KMS-11 (cell line): ENCODE data around the gene ITGB7.
A peak's percentile ranks its signal among the peaks of the same experiment; 100 is the strongest.
"Not testable (repeated sequence)": the region's sequence is repeated elsewhere in the genome, so short reads cannot be mapped to it uniquely, and the experiment has no call there.

Experiments used
- H2AFZ ChIP-seq: fragments of 200-600 bp; sonication (generic); 2 replicates; pipeline ENCODE4 v1.6.1; 2016; ENCODE audit warnings: antibody characterized with exemption, mixed run types, low read depth
- H3K27ac ChIP-seq: fragments of 200-600 bp; sonication (generic); 2 replicates; pipeline ENCODE4 v1.6.1; 2016; ENCODE audit warnings: mild to moderate bottlenecking, mixed run types
- H3K27me3 ChIP-seq: fragments of 200-600 bp; sonication (generic); 2 replicates; pipeline ENCODE4 v1.6.1; 2017; ENCODE audit warnings: mild to moderate bottlenecking, low read depth, mixed run types, moderate library complexity; ENCODE audit not compliant: insufficient read depth
- H3K36me3 ChIP-seq: fragments of 200-600 bp; sonication (generic); 2 replicates; pipeline ENCODE4 v1.6.1; 2017; ENCODE audit warnings: mild to moderate bottlenecking, mixed run types; ENCODE audit not compliant: insufficient read depth
- H3K4me1 ChIP-seq: fragments of 200-600 bp; sonication (generic); 2 replicates; pipeline ENCODE4 v1.6.1; 2016; ENCODE audit warnings: mild to moderate bottlenecking, low read depth, mixed run types; ENCODE audit not compliant: poor library complexity, severe bottlenecking
- H3K4me2 ChIP-seq: fragments of 200-600 bp; sonication (generic); 2 replicates; pipeline ENCODE4 v1.7.0; 2016; ENCODE audit warnings: mild to moderate bottlenecking, mixed run types
- H3K4me3 ChIP-seq: fragments of 200-600 bp; sonication (generic); IDR thresholded peaks from 2 replicates; pipeline ENCODE4 v1.6.1; 2017; ENCODE audit warnings: low read depth, low read length, mixed read lengths; ENCODE audit not compliant: insufficient read depth
- H3K79me2 ChIP-seq: fragments of 200-600 bp; sonication (generic); 2 replicates; pipeline ENCODE4 v1.6.1; 2016; ENCODE audit warnings: low read depth, mixed run types; ENCODE audit not compliant: insufficient read depth
- H3K9ac ChIP-seq: fragments of 200-600 bp; sonication (generic); 2 replicates; pipeline ENCODE4 v1.6.1; 2016; ENCODE audit warnings: mild to moderate bottlenecking, mixed run types
- H4K20me1 ChIP-seq: fragments of 200-600 bp; sonication (generic); 2 replicates; pipeline ENCODE4 v1.6.1; 2016; ENCODE audit warnings: mild to moderate bottlenecking, mixed run types; ENCODE audit not compliant: insufficient read depth
- CTCF ChIP-seq: fragments of 200-600 bp; sonication (generic); conservative IDR thresholded peaks from 2 replicates; pipeline ENCODE4 v1.6.1; 2017; ENCODE audit warnings: low read depth, mild to moderate bottlenecking, antibody characterized with exemption, low read length, moderate library complexity, mixed read lengths

ITGB7 gene

GRCh38 chr12:53208435-53208834 is 1.4 kb upstream of the ITGB7 start:
- H3K36me3 ChIP-seq: peaks cover 20% of the 10 kb centered on the region; the same call in 1 of the 2 replicates
- peaks cover 81% of the 10 kb centered on the region for H3K4me1 ChIP-seq
- H3K27ac ChIP-seq: peak overlapping the region; percentile 24; the same call in 1 of the 2 replicates
- no peak overlapping the region; the same call in 1 of the 2 replicates for H3K9ac ChIP-seq
- H3K79me2 ChIP-seq: peaks cover 57% of the 10 kb centered on the region
- H4K20me1 ChIP-seq: no peaks in the 10 kb centered on the region
- H3K27me3 ChIP-seq: no peaks in the 10 kb centered on the region
- no peak for TF ChIP-seq CTCF
- H3K4me3 ChIP-seq: no peak overlapping the region
- H3K4me2 ChIP-seq: peak overlapping the region; percentile 47
- H2AFZ ChIP-seq: no peak overlapping the region

- no peaks in the 10 kb centered on the region for H3K27me3 ChIP-seq
- H2AFZ ChIP-seq: no peak overlapping the region
- no peak for TF ChIP-seq CTCF
- peak overlapping the region; percentile 47 for H3K4me2 ChIP-seq
- H3K4me1 ChIP-seq: peaks cover 82% of the 10 kb centered on the region
- peaks cover 77% of the 10 kb centered on the region for H3K79me2 ChIP-seq
- peaks cover 27% of the 10 kb centered on the region; the same call in 1 of the 2 replicates for H3K36me3 ChIP-seq
- H4K20me1 ChIP-seq: no peaks in the 10 kb centered on the region
- peak overlapping the region; percentile 97 for H3K4me3 ChIP-seq
- peak overlapping the region; percentile 79 for H3K27ac ChIP-seq
- peak overlapping the region; percentile 57 for H3K9ac ChIP-seq
Measured at GRCh38 chr12:53205747-53206419, 1.2 kb downstream of the ITGB7 start.

- H3K4me2 ChIP-seq: peak overlapping the region; percentile 47
Measured at GRCh38 chr12:53204351-53204750, 2.7 kb downstream of the ITGB7 start.

GRCh38 chr12:53202316-53202715 is 4.7 kb downstream of the ITGB7 start:
- Histone ChIP-seq H3K79me2 (peaks cover 89% of the 10 kb centered on the region), H3K9ac (peak overlapping the region; percentile 34; the same call in 1 of the 2 replicates), H3K4me1 (peaks cover 84% of the 10 kb centered on the region), H3K4me2 (peak overlapping the region; percentile 47), H3K27ac (peak overlapping the region; percentile 79), H3K36me3 (peaks cover 49% of the 10 kb centered on the region; the same call in 1 of the 2 replicates)
- not testable (repeated sequence) for H3K4me3 ChIP-seq, H2AFZ ChIP-seq, H3K27me3 ChIP-seq, H4K20me1 ChIP-seq

More at GRCh38 chr12:53204351-53204750, 2.7 kb downstream of the ITGB7 start:
- Histone ChIP-seq H3K27ac (peak overlapping the region; percentile 79; the same call in 1 of the 2 replicates), H3K4me1 (peaks cover 82% of the 10 kb centered on the region), H4K20me1 (no peaks in the 10 kb centered on the region), H3K79me2 (peaks cover 89% of the 10 kb centered on the region), H3K4me3 (no peak overlapping the region), H3K27me3 (no peaks in the 10 kb centered on the region), H3K36me3 (peaks cover 36% of the 10 kb centered on the region; the same call in 1 of the 2 replicates), H3K9ac (no peak overlapping the region), H2AFZ (no peak overlapping the region)
- TF ChIP-seq CTCF: no peak

- Histone ChIP-seq H3K4me1 (peaks cover 91% of the 10 kb centered on the region), H4K20me1 (no peaks in the 10 kb centered on the region), H3K79me2 (peaks cover 89% of the 10 kb centered on the region), H3K27ac (peak overlapping the region; percentile 79), H3K27me3 (no peaks in the 10 kb centered on the region), H3K36me3 (peaks cover 56% of the 10 kb centered on the region; the same call in 1 of the 2 replicates), H3K9ac (peak overlapping the region; percentile 34; the same call in 1 of the 2 replicates), H3K4me3 (no peak overlapping the region), H3K4me2 (peak overlapping the region; percentile 47), H2AFZ (no peak overlapping the region)
- TF ChIP-seq CTCF: no peak
Measured at GRCh38 chr12:53201639-53202038, 5.4 kb downstream of the ITGB7 start.
